NCI-H2227 (cell line): ENCODE results near the gene CDH2.

Source experiments
- DNase-seq: peaks from one replicate; lab custom pipeline; 2025; ENCODE audit not compliant: unreplicated experiment; lab: John Stamatoyannopoulos, UW

CDH2 gene

GRCh38 chr18:28127763-28128658, 48.9 kb downstream of the CDH2 start:
- no peak for DNase-seq

- no peak for DNase-seq
Observed at GRCh38 chr18:28127228-28127627, 49.7 kb downstream of the CDH2 start.

DNA sequence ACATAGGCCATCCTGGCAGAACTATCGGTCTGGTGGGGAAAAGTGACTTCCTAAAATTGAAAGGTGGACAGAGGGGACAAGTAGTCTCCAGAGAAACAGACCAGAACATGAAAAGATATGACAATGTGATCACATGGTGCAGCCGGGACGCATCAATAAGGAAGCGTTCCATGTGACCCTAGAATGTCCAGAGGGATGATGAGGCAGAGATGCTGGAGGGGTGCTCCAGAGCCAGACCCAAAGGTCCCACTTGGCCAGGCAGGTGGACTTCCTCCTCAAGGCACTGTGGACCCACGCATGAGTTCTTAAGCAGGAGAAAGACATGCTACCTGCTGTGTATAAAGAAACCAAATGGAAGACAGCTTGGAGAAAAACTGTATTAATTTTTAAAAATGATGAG, 50.2 kb downstream of the CDH2 start:
- no peak for DNase-seq

DNA sequence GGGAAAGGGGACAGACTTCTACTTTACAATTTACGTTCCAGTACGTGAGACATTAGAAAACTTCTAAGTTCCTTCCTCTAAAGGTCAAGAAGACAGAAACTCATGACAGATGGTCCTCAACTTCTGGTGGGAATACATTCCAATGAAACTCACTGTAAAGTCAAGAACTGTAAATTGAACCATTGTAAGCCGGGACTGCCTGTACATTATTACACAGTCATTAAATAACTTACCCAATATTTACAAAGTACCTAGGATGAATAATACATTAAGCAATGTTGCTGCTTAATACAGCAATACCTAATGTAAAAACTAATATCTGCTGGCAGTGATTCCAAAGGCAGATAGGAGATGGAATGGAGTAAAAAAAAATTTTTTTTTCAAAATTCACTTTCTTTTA, 51.9 kb downstream of the CDH2 start:
- DNase-seq = no peak

DNA sequence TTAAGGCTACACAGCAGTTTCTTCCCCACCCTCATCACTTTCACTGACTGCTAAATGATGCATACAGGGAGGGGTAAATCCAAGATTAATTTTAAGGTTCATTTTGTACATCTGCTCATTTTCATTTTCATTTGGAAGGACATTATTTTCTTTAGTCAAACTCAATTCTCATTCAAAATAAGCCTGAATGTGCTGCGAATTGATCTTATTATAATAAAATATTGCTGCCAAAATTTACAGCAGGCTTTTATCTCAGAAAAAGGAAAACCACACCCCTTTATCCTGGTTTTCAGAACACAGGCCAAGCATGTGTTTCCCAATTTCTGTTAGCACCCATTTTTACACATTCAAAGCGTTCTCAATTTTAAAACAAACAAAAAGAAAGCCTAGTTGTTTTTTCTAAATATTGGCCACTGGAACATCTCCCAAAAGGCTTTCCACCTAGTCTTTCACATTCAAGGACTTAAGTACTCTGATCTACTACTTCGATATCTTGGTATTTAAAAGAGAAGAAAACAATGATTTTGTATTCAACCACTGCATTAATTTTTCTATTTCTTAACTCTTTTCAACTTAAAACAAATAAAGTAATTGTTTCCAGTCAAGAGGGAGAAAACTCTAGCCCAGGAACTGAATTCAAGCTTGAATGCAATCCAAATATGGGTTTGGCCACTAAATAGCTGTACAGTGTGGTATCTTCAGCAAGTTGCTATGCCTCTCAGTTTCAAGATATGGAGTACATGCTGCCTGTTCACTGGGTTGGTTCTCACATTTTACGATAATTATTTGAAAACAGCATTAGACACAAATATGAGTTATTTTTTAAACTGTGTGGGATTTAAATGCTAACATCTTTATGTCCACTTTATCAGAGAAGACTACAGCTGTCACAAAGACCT, 52.5 kb downstream of the CDH2 start:
- no peak for DNase-seq

- DNase-seq = no peak
Observed at GRCh38 chr18:28123401-28124030, 53.4 kb downstream of the CDH2 start.

DNA sequence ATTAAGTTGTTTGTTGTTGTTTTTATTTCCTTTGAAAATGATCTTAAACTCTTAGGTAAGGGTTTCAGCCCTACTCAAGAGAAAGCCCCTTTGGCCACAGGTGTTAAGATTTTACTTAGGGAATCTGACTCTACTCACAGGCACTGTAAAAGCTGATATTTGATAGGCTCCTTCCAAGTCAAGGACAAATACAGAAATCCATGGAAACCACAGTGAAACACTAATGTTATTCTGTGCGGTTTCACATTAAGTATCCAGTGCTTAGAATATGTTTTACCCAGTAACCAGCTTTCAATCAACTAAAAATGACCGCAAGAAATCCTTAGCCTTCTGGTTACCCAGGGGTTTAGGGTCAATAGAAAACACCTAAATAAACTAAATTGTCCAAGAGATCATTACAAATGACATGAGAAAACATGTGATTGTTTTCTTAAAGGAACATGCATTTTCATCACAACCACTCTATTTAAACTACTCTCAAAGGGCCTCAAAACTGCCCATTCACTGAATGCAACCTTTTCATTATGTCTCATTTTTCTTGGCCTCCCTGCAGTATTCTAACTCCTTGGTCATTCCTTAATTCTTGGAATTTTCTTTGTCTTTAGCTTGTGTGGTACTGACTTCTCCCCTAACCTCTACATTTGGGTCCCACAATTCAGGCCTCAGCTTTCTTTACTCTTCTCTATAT, 56.0 kb downstream of the CDH2 start:
- DNase-seq = no peak

DNA sequence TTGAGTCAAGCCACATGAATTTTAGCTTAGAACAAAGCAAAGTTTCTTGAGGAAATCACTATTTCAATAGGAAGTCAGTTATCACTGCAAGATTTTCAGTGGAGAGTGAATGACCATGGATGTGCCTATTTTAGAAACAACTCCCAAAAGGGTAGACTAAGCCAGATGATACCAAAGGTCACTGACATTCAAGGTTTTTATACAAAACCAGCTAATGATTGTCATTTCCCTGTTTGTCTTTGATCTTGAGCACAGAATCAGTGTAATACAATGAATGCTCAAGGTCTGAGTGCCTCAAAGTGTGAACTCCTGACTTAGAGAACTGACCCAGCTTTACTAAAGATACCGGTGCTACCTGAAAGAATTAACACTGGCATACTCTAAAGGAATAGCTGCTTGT, 60.5 kb downstream of the CDH2 start:
- DNase-seq = no peak

DNA sequence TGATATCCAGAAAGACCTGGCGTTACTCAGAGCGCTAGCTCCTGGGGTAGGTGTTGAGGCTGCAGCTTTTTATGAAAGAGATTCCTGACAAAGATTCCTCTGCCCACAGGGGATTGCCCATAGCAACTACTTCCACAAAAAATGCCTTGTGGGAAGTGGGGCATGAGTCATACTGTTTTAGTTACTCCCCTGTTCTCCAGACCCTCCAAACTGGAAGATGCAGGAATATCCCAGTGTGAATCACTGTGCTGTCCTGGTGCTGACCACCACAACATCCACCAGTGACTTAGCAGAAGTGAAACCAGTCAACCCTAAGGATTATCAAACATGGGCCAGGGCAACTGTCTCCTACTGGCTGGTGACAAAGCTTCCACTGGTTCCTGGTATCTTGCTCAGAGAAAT, 61.8 kb downstream of the CDH2 start:
- DNase-seq = no peak

DNA sequence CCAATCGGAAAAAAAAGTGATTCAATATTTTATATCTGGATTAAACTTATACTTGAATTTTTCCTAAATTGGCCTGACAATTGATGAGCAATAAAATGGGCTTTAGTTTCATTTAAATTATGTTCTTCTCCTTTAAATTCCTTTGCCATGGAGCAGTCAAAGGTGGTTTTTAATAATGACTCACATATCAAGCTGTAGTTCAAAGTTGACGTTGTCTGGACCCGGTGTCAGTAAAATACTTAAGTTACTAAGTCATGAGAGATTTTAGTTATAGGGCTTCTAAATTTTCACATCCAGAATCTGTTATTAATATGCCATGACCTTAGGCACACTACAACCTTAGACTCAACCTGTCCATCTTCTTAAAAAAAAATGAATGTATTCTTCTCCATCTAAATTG, 62.5 kb downstream of the CDH2 start:
- DNase-seq = no peak

GRCh38 chr18:28113271-28114029, 63.5 kb downstream of the CDH2 start:
- DNase-seq = no peak

- DNase-seq = no peak
Observed at GRCh38 chr18:28112056-28112470, 64.9 kb downstream of the CDH2 start.

GRCh38 chr18:28110924-28111323, 66.0 kb downstream of the CDH2 start:
- no peak for DNase-seq

DNA sequence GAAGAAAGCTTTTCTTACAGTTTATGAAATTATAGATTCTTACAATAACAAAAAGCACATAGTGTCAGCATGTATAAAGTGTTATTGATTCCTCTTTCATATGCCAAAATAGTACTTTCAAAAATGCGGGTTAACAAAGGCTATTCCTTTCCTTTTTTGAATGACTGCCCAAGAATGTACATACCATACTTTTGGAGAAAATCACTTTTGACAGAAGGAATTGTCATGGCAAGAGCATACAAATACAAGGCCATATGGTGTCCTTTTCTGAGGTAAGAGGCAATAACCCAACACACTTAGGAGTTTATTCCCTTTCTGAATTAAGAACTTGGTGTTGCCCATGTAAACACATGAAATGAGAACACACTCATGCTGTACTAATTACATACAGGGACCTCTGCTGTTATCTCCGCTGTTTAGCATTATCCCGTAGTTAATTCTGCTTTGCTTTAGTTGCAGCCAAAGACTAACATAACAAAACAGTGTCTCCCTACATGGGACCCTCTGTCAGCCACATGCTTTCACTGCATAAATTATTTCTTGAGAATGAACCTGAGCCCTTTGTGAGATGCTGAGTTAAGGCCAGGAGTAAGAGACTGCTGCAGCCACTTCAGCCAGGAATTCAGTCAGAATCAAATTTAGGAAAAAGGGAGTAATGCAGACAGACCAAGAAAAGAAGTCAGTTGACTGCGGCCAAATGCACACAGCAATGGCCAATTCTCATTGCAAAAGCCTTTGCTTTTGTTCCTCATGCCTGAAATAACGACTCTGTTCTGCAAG, 67.0 kb downstream of the CDH2 start:
- no peak for DNase-seq

DNA sequence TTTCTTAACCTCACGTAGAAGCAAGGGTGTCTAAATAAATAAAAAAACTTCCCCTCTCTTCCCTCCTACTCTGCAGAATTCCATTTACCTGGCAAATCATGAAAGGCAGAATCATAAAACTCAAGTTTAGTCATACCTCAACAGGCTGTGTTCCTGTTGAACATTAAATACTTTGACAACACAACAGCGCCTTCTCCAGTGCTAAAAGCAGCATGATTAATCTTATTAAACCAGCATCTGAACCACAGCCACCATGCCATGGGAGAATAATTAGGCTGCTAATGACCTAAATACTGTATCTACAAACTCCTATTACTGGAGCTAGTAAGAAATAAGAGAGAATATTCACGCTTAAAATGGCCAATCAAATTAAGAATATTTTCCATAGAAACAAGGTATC, 68.1 kb downstream of the CDH2 start:
- DNase-seq = no peak

DNA sequence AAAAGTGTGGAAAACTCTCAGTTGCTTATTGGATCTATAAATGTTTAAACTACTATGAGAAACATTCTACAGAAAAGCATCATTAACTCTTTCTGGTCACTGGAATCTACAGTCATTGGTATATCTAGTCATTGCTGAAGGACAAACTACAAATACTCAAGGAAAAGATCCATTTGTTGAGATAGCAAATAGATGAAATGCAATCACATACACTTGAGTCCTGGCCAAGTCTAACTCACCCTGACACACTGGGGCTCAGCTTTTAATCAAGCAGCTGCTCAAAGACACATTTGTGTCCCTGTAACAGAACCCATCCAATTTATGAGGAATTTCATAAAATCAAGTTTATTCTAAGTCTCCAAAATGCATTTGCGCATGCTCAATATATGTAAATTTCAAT, 68.7 kb downstream of the CDH2 start:
- no peak for DNase-seq

GRCh38 chr18:28099237-28099636, 77.7 kb downstream of the CDH2 start:
- DNase-seq = no peak

- DNase-seq = no peak
Observed at GRCh38 chr18:28095631-28096030, 81.3 kb downstream of the CDH2 start.

- no peak for DNase-seq
Observed at GRCh38 chr18:28095041-28095440, 81.9 kb downstream of the CDH2 start.
